IMR-90 (cell line): ENCODE measurements around the gene DBN1. TPM values are rescaled to one million over a fixed set of nuclear protein-coding genes. Genes with fewer than 3 reads are reported as not detected.

Experiments
- ATAC-seq: fragments of 200-7000 bp; cut with Tn5 transposase; 2 replicates; pipeline ENCODE4 v1.9.1; 2020; ENCODE audit warnings: low read depth, mild to moderate bottlenecking, moderate library complexity
- BruUV-seq: library from RNA; stranded (reverse); fragments of 400-500 nt; replicated peaks from 2 replicates; lab custom pipeline; 2021; lab: Mats Ljungman, UMichigan
- CTCF ChIA-PET: fragments of 300-600 bp; formaldehyde crosslinking; extraction: SDS; loops from one replicate; lab custom pipeline; 2021; ENCODE audit warnings: antibody characterized with exemption; lab: Yijun Ruan, JAX
- POLR2A ChIA-PET: fragments of 300-600 bp; sonication (Branson Sonifier 250); formaldehyde crosslinking; loops from one replicate; lab custom pipeline; 2022; ENCODE audit warnings: antibody characterized with exemption; ENCODE audit not compliant: unreplicated experiment; lab: Charles Lee
- DNase-seq: peaks from one replicate; pipeline ENCODE4 v3.0.0; 2013
- H2AFZ ChIP-seq: replicated peaks from 2 replicates; pipeline ENCODE3; 2013; ENCODE audit warnings: low read length, mild to moderate bottlenecking; ENCODE audit not compliant: poor library complexity
- H2AK5ac ChIP-seq: 2 replicates; pipeline ENCODE4 v1.6.1; 2013; ENCODE audit warnings: low read depth, low read length, inconsistent platforms
- H2AK9ac ChIP-seq: replicated peaks from 2 replicates; pipeline ENCODE3; 2013; ENCODE audit warnings: mild to moderate bottlenecking, low read depth, low read length, moderate library complexity; ENCODE audit not compliant: poor library complexity
- H2BK120ac ChIP-seq: 2 replicates; pipeline ENCODE4 v1.6.1; 2013; ENCODE audit warnings: low read depth, low read length, inconsistent platforms
- H2BK15ac ChIP-seq: 3 replicates; pipeline ENCODE4 v1.6.1; 2013; ENCODE audit warnings: low read depth, low read length, inconsistent platforms
- H2BK20ac ChIP-seq: 2 replicates; pipeline ENCODE4 v1.6.1; 2013; ENCODE audit warnings: low read depth, mild to moderate bottlenecking, inconsistent platforms, low read length, moderate library complexity
- H2BK5ac ChIP-seq: 2 replicates; pipeline ENCODE4 v1.6.1; 2013; ENCODE audit warnings: mild to moderate bottlenecking, low read depth, low read length, inconsistent platforms; ENCODE audit not compliant: poor library complexity, severe bottlenecking
- H3K14ac ChIP-seq: replicated peaks from 2 replicates; pipeline ENCODE4 v1.6.1; 2013; ENCODE audit warnings: low read depth, low read length, inconsistent platforms
- H3K18ac ChIP-seq: 2 replicates; pipeline ENCODE4 v1.6.1; 2013; ENCODE audit warnings: low read depth, low read length, control low read depth
- H3K23ac ChIP-seq: 2 replicates; pipeline ENCODE4 v1.6.1; 2013; ENCODE audit warnings: low read depth, low read length, inconsistent platforms
- H3K27ac ChIP-seq: 2 replicates; pipeline ENCODE4 v1.5.1; 2013; ENCODE audit warnings: mild to moderate bottlenecking, control low read depth, low read length; ENCODE audit not compliant: insufficient read depth
- H3K27me3 ChIP-seq: 2 replicates; pipeline ENCODE4 v1.6.1; 2013; ENCODE audit warnings: low read length; ENCODE audit not compliant: control insufficient read depth, insufficient read depth
- H3K36me3 ChIP-seq: 2 replicates; pipeline ENCODE4 v1.6.1; 2013; ENCODE audit warnings: low read length, mixed read lengths; ENCODE audit not compliant: control insufficient read depth, insufficient read depth
- H3K4ac ChIP-seq: 2 replicates; pipeline ENCODE4 v1.6.1; 2013; ENCODE audit warnings: low read depth, low read length, inconsistent platforms
- H3K4me1 ChIP-seq: 2 replicates; pipeline ENCODE4 v1.6.1; 2013; ENCODE audit warnings: low read length, mixed read lengths; ENCODE audit not compliant: control insufficient read depth, insufficient read depth
- H3K4me2 ChIP-seq: 2 replicates; pipeline ENCODE4 v1.6.1; 2013; ENCODE audit warnings: low read depth, mild to moderate bottlenecking, control low read depth, low read length, moderate library complexity
- H3K4me3 ChIP-seq: 2 replicates; pipeline ENCODE4 v1.5.1; 2013; ENCODE audit warnings: low read depth, mild to moderate bottlenecking, control low read depth, low read length, moderate library complexity; ENCODE audit not compliant: insufficient read depth
- H3K56ac ChIP-seq: 2 replicates; pipeline ENCODE4 v1.6.1; 2013; ENCODE audit warnings: low read length, inconsistent platforms; ENCODE audit not compliant: insufficient read depth; ENCODE audit errors: extremely low read depth
- H3K79me1 ChIP-seq, 2 experiments: 2 replicates each; pipeline ENCODE4 v1.6.1; 2013; ENCODE audit warnings: low read length in 2 of 2, inconsistent platforms in 1 of 2, low read depth in 1 of 2
- H3K9ac ChIP-seq: 2 replicates; pipeline ENCODE4 v1.6.1; 2013; ENCODE audit warnings: low read depth, low read length, control low read depth
- H3K9me1 ChIP-seq: 2 replicates; pipeline ENCODE4 v1.6.1; 2013; ENCODE audit warnings: low read length, inconsistent platforms; ENCODE audit not compliant: insufficient read depth
- H3K9me3 ChIP-seq: 2 replicates; pipeline ENCODE4 v1.6.1; 2013; ENCODE audit warnings: low read length; ENCODE audit not compliant: control insufficient read depth, insufficient read depth
- H4K20me1 ChIP-seq: 2 replicates; pipeline ENCODE4 v1.6.1; 2013; ENCODE audit warnings: low read length, inconsistent platforms; ENCODE audit not compliant: insufficient read depth
- H4K5ac ChIP-seq: 2 replicates; pipeline ENCODE4 v1.6.1; 2013; ENCODE audit warnings: mild to moderate bottlenecking, low read depth, low read length, control low read depth
- H4K8ac ChIP-seq, 2 experiments: 2 replicates each; pipeline ENCODE4 v1.6.1; 2013; ENCODE audit warnings: low read depth in 2 of 2, low read length in 2 of 2, control low read depth in 1 of 2, inconsistent platforms in 1 of 2
- H4K91ac ChIP-seq: 2 replicates; pipeline ENCODE4 v1.6.1; 2013; ENCODE audit warnings: low read depth, low read length, inconsistent platforms; ENCODE audit not compliant: insufficient read depth
- CHD1 ChIP-seq: IDR thresholded peaks from 2 replicates; pipeline ENCODE4 v1.6.1; 2012; ENCODE audit warnings: low read depth, low read length, improper control_type of control experiment
- MAZ ChIP-seq: IDR thresholded peaks from 2 replicates; pipeline ENCODE4 v1.6.1; 2012; ENCODE audit warnings: low read depth, mild to moderate bottlenecking, low read length, improper control_type of control experiment, moderate library complexity, borderline replicate concordance
- NFE2L2 ChIP-seq: fragments of 150-350 bp; IDR thresholded peaks from 2 replicates; pipeline ENCODE4 v1.6.1; 2016; ENCODE audit warnings: low read depth, mild to moderate bottlenecking, low read length
- WGBS, 2 experiments: methylation state at CpG; one replicate each; pipeline versions ENCODE4 v1.1.5 to v1.1.7; 2013; ENCODE audit warnings: missing lambda C conversion rate in 2 of 2; ENCODE audit not compliant: insufficient read length in 1 of 2; ENCODE audit errors: extremely low coverage in 2 of 2; 5-methylcytosine and 5-hydroxymethylcytosine counted together
- dilution Hi-C: fragments of 300-500 bp; cut with HindIII; formaldehyde crosslinking; loops from one replicate; pipeline ENCODE4 v1.14.3; 2018; ENCODE audit warnings: low sequenced_read_pairs; ENCODE audit not compliant: unreplicated experiment
- in situ Hi-C: fragments of 300-500 bp; cut with MboI; formaldehyde crosslinking; loops from 3 replicates; pipeline ENCODE4 v1.14.3; 2019; ENCODE audit warnings: low sequenced_read_pairs, inconsistent platforms, mixed read lengths
- intact Hi-C: fragments of 100-400 bp; cut with micrococcal nuclease; formaldehyde crosslinking; loops from 2 replicates; pipeline ENCODE4 v1.10.0; 2022
- polyA plus RNA-seq, 3 experiments: library from polyadenylated mRNA; depleted of rRNA; stranded (reverse); fragments of >200 nt; gene quantifications; 2 replicates each; pipeline ENCODE4 v1.2.3, GENCODE V29; 2012; ENCODE audit warnings: low replicate concordance in 1 of 3
- total RNA-seq: library from RNA; depleted of rRNA; stranded (reverse); fragments of >200 nt; gene quantifications from 2 replicates; pipeline ENCODE4 v1.2.3, GENCODE V29; 2012

Gene DBN1
- total and polyA plus RNA-seq, 2 of the 4 experiments (the other 2 are of a cell fraction) = 122 to 187 TPM

DNA sequence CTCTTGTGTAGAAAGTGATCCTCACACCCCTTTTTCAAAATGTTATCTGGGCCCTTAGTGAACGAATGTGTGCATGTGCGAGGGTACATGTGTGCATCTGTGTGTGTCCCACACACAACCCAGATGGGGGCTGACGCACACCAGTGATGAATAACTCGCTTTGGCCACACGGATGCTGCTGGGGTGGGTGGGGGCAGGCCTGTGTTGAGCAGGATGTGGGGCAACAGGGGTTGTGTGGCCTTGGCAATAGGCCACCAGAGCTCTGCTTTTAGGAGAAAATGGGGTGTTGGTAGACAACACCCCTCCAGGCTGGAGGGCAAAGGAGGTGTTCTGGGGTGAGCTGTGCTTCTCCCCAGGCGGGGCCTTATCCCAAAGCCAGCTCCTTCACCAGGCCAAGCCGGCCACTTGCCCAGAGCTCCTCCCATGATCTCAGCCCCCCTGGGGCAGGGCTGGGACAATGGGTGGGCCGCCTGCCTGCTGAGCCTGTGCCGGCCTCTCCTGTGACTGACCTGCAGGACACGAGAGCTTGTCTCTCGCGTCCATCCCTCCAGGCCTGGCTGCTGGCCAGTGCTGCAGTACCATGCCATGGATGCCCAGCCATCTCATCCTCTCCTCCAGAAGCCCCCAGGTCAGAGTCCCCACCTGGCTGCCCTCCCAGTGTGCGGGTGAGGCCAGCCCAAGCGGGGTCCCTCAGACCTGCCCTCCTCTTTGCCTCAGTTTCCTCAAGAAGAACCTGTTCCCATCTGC is 1.7 kb downstream of the DBN1 start:
- Histone ChIP-seq H4K91ac (no peak overlapping the region; the same call in 1 of the 2 replicates), H2AK9ac (peak overlapping the region; percentile 98), H4K5ac (no peak overlapping the region), H3K56ac (no peak overlapping the region; the same call in 1 of the 2 replicates), H3K4me2 (peak overlapping the region; percentile 75), H3K4me1 (peaks cover 47% of the 10 kb centered on the region), H3K36me3 (peaks cover 32% of the 10 kb centered on the region), H2BK120ac (no peak overlapping the region), H2BK15ac (no peak overlapping the region), H3K23ac (peak overlapping the region; percentile 63), H4K20me1 (peaks cover 59% of the 10 kb centered on the region), H2BK20ac (no peak overlapping the region), H2BK5ac (peak overlapping the region; percentile 85), H4K8ac (peak overlapping the region in 1 of 2 experiments; percentile 5; a peak in 1 of 4 replicates), H3K27me3 (no peaks in the 10 kb centered on the region), H3K79me1 (peaks cover 17 to 59% of the 10 kb centered on the region in 2 experiments; a peak in 3 of 4 replicates), H3K18ac (no peak overlapping the region), H3K9ac (peak overlapping the region; percentile 93), H3K4ac (peak overlapping the region; percentile 6), H3K9me3 (no peaks in the 10 kb centered on the region), H3K4me3 (peak overlapping the region; percentile 97), H2AK5ac (peak overlapping the region; percentile 91), H3K9me1 (peaks cover 43% of the 10 kb centered on the region), H2AFZ (no peak overlapping the region), H3K27ac (peak overlapping the region; percentile 86), H3K14ac (peak overlapping the region; percentile 55; the same call in 1 of the 2 replicates)
- ChIA-PET CTCF (no interaction called here), POLR2A (interaction anchor here (1.9 kb wide), 1 partner anchor 24 kb away, joined by 11 read pairs; no protein-coding TSS in a partner anchor)
- intact Hi-C loops (loop anchor here (2.0 kb wide), 1 partner anchor 25 kb away; the partner anchor contains the start of gene PDLIM7), in situ Hi-C loops (no loop called here), dilution Hi-C loops (no loop called here)
- no TSS peak for BruUV-seq
- peak; percentile 65 for DNase-seq
- WGBS, 2 experiments = 10% methylated on average over 6 of the region's 14 CpGs; no CpG with 5 or more reads in 1 of the 2 experiments
- TF ChIP-seq NFE2L2 = no peak
- no peak for TF ChIP-seq CHD1
- peak; percentile 23; the same call in 1 of the 2 replicates for TF ChIP-seq MAZ
- ATAC-seq = no peak
